ENCODE results near the gene FGF6.

FGF6 gene

GRCh38 chr12:4401117-4401516 is 44.5 kb downstream of the FGF6 start:
- no peak overlapping the region for H3K4me3 ChIP-seq (ENCODE audit: low read depth, low read length)
- DNase-seq (ENCODE audit: low read depth) = no peak

GRCh38 chr12:4395818-4396217 is 49.8 kb downstream of the FGF6 start:
- H3K4me3 ChIP-seq (ENCODE audit: low read depth, low read length) = no peak overlapping the region
- no peak for DNase-seq (ENCODE audit: low read depth)
- TF ChIP-seq CTCF (IDR thresholded peaks at IDR 0.05; ENCODE audit: low read depth, low read length) (no peak), MYC (IDR thresholded peaks at IDR 0.05; ENCODE audit: low read depth, low read length) (no peak), MAX (IDR thresholded peaks at IDR 0.05; ENCODE audit: low read depth, low read length) (no peak), POLR2A (IDR thresholded peaks at IDR 0.05; ENCODE audit: extremely low read depth, insufficient read length) (no peak)

More at GRCh38 chr12:4401117-4401516, 44.5 kb downstream of the FGF6 start:
- TF ChIP-seq CTCF (IDR thresholded peaks at IDR 0.05; ENCODE audit: low read depth, low read length) = no peak
- no peak for TF ChIP-seq MAX (IDR thresholded peaks at IDR 0.05; ENCODE audit: low read depth, low read length)
- no peak for TF ChIP-seq MYC (IDR thresholded peaks at IDR 0.05; ENCODE audit: low read depth, low read length)
- TF ChIP-seq POLR2A (IDR thresholded peaks at IDR 0.05; ENCODE audit: extremely low read depth, insufficient read length) = no peak

- no peak for DNase-seq (ENCODE audit: low read depth)
- TF ChIP-seq CTCF (IDR thresholded peaks at IDR 0.05; ENCODE audit: low read depth, low read length) (no peak), MYC (IDR thresholded peaks at IDR 0.05; ENCODE audit: low read depth, low read length) (no peak), POLR2A (IDR thresholded peaks at IDR 0.05; ENCODE audit: extremely low read depth, insufficient read length) (no peak), MAX (IDR thresholded peaks at IDR 0.05; ENCODE audit: low read depth, low read length) (no peak)
- H3K4me3 ChIP-seq (ENCODE audit: low read depth, low read length) = no peak overlapping the region
Observed at GRCh38 chr12:4393211-4393610, 52.4 kb downstream of the FGF6 start.

GRCh38 chr12:4392223-4392742 is 53.3 kb downstream of the FGF6 start:
- DNase-seq (ENCODE audit: low read depth) = no peak
- H3K4me3 ChIP-seq (ENCODE audit: low read depth, low read length) = no peak overlapping the region
- no peak for TF ChIP-seq MAX (IDR thresholded peaks at IDR 0.05; ENCODE audit: low read depth, low read length)
- no peak for TF ChIP-seq POLR2A (IDR thresholded peaks at IDR 0.05; ENCODE audit: extremely low read depth, insufficient read length)
- no peak for TF ChIP-seq MYC (IDR thresholded peaks at IDR 0.05; ENCODE audit: low read depth, low read length)
- TF ChIP-seq CTCF (IDR thresholded peaks at IDR 0.05; ENCODE audit: low read depth, low read length) = no peak

GRCh38 chr12:4388662-4389061 is 57.0 kb downstream of the FGF6 start:
- DNase-seq (ENCODE audit: low read depth) = no peak
- H3K4me3 ChIP-seq (ENCODE audit: low read depth, low read length) = no peak overlapping the region
- TF ChIP-seq POLR2A (IDR thresholded peaks at IDR 0.05; ENCODE audit: extremely low read depth, insufficient read length) (no peak), CTCF (IDR thresholded peaks at IDR 0.05; ENCODE audit: low read depth, low read length) (no peak), MAX (IDR thresholded peaks at IDR 0.05; ENCODE audit: low read depth, low read length) (no peak)
